ENCODE data around the gene MANBA.

Gene MANBA

GRCh38 chr4:102616636-102617035 lies 144.1 kb downstream of the MANBA start:
- Histone ChIP-seq H3K36me3 (replicated peaks; ENCODE audit: low read depth, low read length) (peaks cover 63% of the 10 kb centered on the region), H3K9ac (ENCODE audit: low read length) (no peak overlapping the region), H4K20me1 (ENCODE audit: insufficient read depth, low read length) (no peaks in the 10 kb centered on the region), H3K4me2 (ENCODE audit: low read length) (no peak overlapping the region), H3K27me3 (ENCODE audit: low read depth, low read length) (no peaks in the 10 kb centered on the region; the same call in 1 of the 2 replicates), H3K4me3 (ENCODE audit: low read length) (no peak overlapping the region), H2AFZ (ENCODE audit: low read depth, low read length) (no peak overlapping the region), H3K79me2 (ENCODE audit: low read length) (no peaks in the 10 kb centered on the region), H3K27ac (ENCODE audit: low read length) (no peak overlapping the region), H3K4me1 (ENCODE audit: low read length) (peaks cover 11% of the 10 kb centered on the region), H3K9me3 (ENCODE audit: insufficient read depth, low read length) (no peaks in the 10 kb centered on the region)
- TF ChIP-seq CTCF (IDR thresholded peaks at IDR 0.05; ENCODE audit: low read depth, low read length) (no peak), EZH2phosphoT487 (IDR thresholded peaks at IDR 0.05; ENCODE audit: low read depth) (no peak)

- peaks cover 80% of the 10 kb centered on the region for H3K36me3 ChIP-seq (replicated peaks; ENCODE audit: low read depth, low read length)
- no peak overlapping the region for H3K4me2 ChIP-seq (ENCODE audit: low read length)
- no peak overlapping the region for H3K27ac ChIP-seq (ENCODE audit: low read length)
Observed at GRCh38 chr4:102614801-102615200, 146.0 kb downstream of the MANBA start.

GRCh38 chr4:102612824-102613366 lies 147.9 kb downstream of the MANBA start:
- TF ChIP-seq EZH2phosphoT487 (IDR thresholded peaks at IDR 0.05; ENCODE audit: low read depth) (no peak), CTCF (IDR thresholded peaks at IDR 0.05; ENCODE audit: low read depth, low read length) (no peak)
- H4K20me1 ChIP-seq (ENCODE audit: insufficient read depth, low read length) = no peaks in the 10 kb centered on the region
- no peak overlapping the region for H2AFZ ChIP-seq (ENCODE audit: low read depth, low read length)
- H3K27me3 ChIP-seq (ENCODE audit: low read depth, low read length) = no peaks in the 10 kb centered on the region
- H3K27ac ChIP-seq (ENCODE audit: low read length) = no peak overlapping the region
- no peak overlapping the region for H3K4me3 ChIP-seq (ENCODE audit: low read length)
- H3K4me2 ChIP-seq (ENCODE audit: low read length) = no peak overlapping the region
- no peaks in the 10 kb centered on the region for H3K9me3 ChIP-seq (ENCODE audit: insufficient read depth, low read length)
- H3K9ac ChIP-seq (ENCODE audit: low read length) = no peak overlapping the region
- no peaks in the 10 kb centered on the region for H3K79me2 ChIP-seq (ENCODE audit: low read length)
- no peaks in the 10 kb centered on the region for H3K4me1 ChIP-seq (ENCODE audit: low read length)
- H3K36me3 ChIP-seq (replicated peaks; ENCODE audit: low read depth, low read length) = peaks cover 88% of the 10 kb centered on the region

More at GRCh38 chr4:102614801-102615200, 146.0 kb downstream of the MANBA start:
- Histone ChIP-seq H3K9ac (ENCODE audit: low read length) (no peak overlapping the region), H3K27me3 (ENCODE audit: low read depth, low read length) (no peaks in the 10 kb centered on the region), H4K20me1 (ENCODE audit: insufficient read depth, low read length) (no peaks in the 10 kb centered on the region), H3K4me3 (ENCODE audit: low read length) (no peak overlapping the region), H3K79me2 (ENCODE audit: low read length) (no peaks in the 10 kb centered on the region), H3K9me3 (ENCODE audit: insufficient read depth, low read length) (no peaks in the 10 kb centered on the region), H3K4me1 (ENCODE audit: low read length) (peaks cover 11% of the 10 kb centered on the region), H2AFZ (ENCODE audit: low read depth, low read length) (no peak overlapping the region)
- TF ChIP-seq CTCF (IDR thresholded peaks at IDR 0.05; ENCODE audit: low read depth, low read length) (no peak), EZH2phosphoT487 (IDR thresholded peaks at IDR 0.05; ENCODE audit: low read depth) (no peak)

- Histone ChIP-seq H3K4me3 (ENCODE audit: low read length) (no peak overlapping the region), H3K4me2 (ENCODE audit: low read length) (no peak overlapping the region), H4K20me1 (ENCODE audit: insufficient read depth, low read length) (no peaks in the 10 kb centered on the region), H3K4me1 (ENCODE audit: low read length) (no peaks in the 10 kb centered on the region), H3K27ac (ENCODE audit: low read length) (no peak overlapping the region), H3K79me2 (ENCODE audit: low read length) (no peaks in the 10 kb centered on the region), H3K27me3 (ENCODE audit: low read depth, low read length) (no peaks in the 10 kb centered on the region), H3K9ac (ENCODE audit: low read length) (no peak overlapping the region), H3K36me3 (replicated peaks; ENCODE audit: low read depth, low read length) (peaks cover 92% of the 10 kb centered on the region), H2AFZ (ENCODE audit: low read depth, low read length) (no peak overlapping the region), H3K9me3 (ENCODE audit: insufficient read depth, low read length) (no peaks in the 10 kb centered on the region)
- no peak for TF ChIP-seq EZH2phosphoT487 (IDR thresholded peaks at IDR 0.05; ENCODE audit: low read depth)
- TF ChIP-seq CTCF (IDR thresholded peaks at IDR 0.05; ENCODE audit: low read depth, low read length) = no peak
Observed at GRCh38 chr4:102612210-102612609, 148.6 kb downstream of the MANBA start.

Measured in OCI-LY3 (cell line).